H1 (cell line): ENCODE results near the gene SPRR1B. TPM values are rescaled to one million over a fixed set of nuclear protein-coding genes. Genes with fewer than 3 reads are reported as not detected.

Experiments
- CTCF ChIA-PET: fragments of 300-600 bp; sonication (Branson Sonifier 250); formaldehyde crosslinking; loops from one replicate; lab custom pipeline; 2021; ENCODE audit not compliant: partially characterized antibody; lab: Charles Lee
- POLR2A ChIA-PET: fragments of 300-600 bp; sonication (Branson Sonifier 250); formaldehyde crosslinking; loops from one replicate; lab custom pipeline; 2021; ENCODE audit warnings: inconsistent platforms; ENCODE audit not compliant: partially characterized antibody; lab: Charles Lee
- DNase-seq, 2 experiments: peaks; one replicate each; pipeline versions ENCODE4 v3.0.0 to v3.0.0-alpha.2; 2010 to 2022; ENCODE audit warnings: low spot score in 2 of 2, low read depth in 1 of 2, mixed read lengths in 1 of 2
- FAIRE-seq: peaks from 2 replicates; lab custom pipeline; 2011; peaks lifted over from hg19 to GRCh38; lab: Jason Lieb, UNC
- H2AFZ ChIP-seq: 2 replicates; pipeline ENCODE4 v1.8.1; 2012; ENCODE audit warnings: low read length, inconsistent platforms
- H2AK5ac ChIP-seq: 2 replicates; pipeline ENCODE4 v1.6.1; 2013; ENCODE audit warnings: low read depth, low read length
- H2BK120ac ChIP-seq: replicated peaks from 2 replicates; pipeline ENCODE3; 2013; ENCODE audit warnings: low read depth, low read length, inconsistent platforms
- H2BK12ac ChIP-seq: 2 replicates; pipeline ENCODE4 v1.6.1; 2013; ENCODE audit warnings: low read depth, low read length
- H2BK15ac ChIP-seq: 2 replicates; pipeline ENCODE4 v1.6.1; 2013; ENCODE audit warnings: low read length
- H2BK20ac ChIP-seq: 2 replicates; pipeline ENCODE4 v1.6.1; 2013; ENCODE audit warnings: low read length
- H2BK5ac ChIP-seq: 2 replicates; pipeline ENCODE4 v1.6.1; 2013; ENCODE audit warnings: low read depth, low read length
- H3K14ac ChIP-seq: 2 replicates; pipeline ENCODE4 v1.6.1; 2013; ENCODE audit warnings: inconsistent platforms; ENCODE audit not compliant: insufficient read length
- H3K18ac ChIP-seq: 2 replicates; pipeline ENCODE4 v1.6.1; 2013; ENCODE audit warnings: low read length; ENCODE audit errors: extremely low read depth
- H3K23ac ChIP-seq: 2 replicates; pipeline ENCODE4 v1.6.1; 2013; ENCODE audit warnings: inconsistent platforms; ENCODE audit not compliant: insufficient read length
- H3K23me2 ChIP-seq: 2 replicates; pipeline ENCODE4 v1.6.1; 2013; ENCODE audit warnings: low read depth, low read length
- H3K27ac ChIP-seq: 2 replicates; pipeline ENCODE4 v1.6.1; 2011; ENCODE audit warnings: low read depth, low read length, inconsistent platforms
- H3K27me3 ChIP-seq, 4 experiments: replicated peaks in 1 of 4; 1 replicate in 1 of 4; 2 replicates in 3 of 4; pipeline versions ENCODE4 v1.6.1 to v1.8.1; 2011 to 2013; ENCODE audit warnings: low read length in 3 of 4, mild to moderate bottlenecking in 3 of 4, inconsistent platforms in 2 of 4, mixed read lengths in 2 of 4, moderate library complexity in 1 of 4; ENCODE audit not compliant: control insufficient read depth in 3 of 4, insufficient read depth in 3 of 4; ENCODE audit errors: extremely low read depth in 1 of 4
- H3K36me3 ChIP-seq, 4 experiments: 2 replicates each; pipeline versions ENCODE4 v1.6.1 to v1.8.1; 2011 to 2013; ENCODE audit warnings: mild to moderate bottlenecking in 4 of 4, low read length in 3 of 4, moderate library complexity in 2 of 4, control low read depth in 1 of 4, inconsistent platforms in 1 of 4; ENCODE audit not compliant: insufficient read depth in 4 of 4, control insufficient read depth in 2 of 4
- H3K4ac ChIP-seq: replicated peaks from 2 replicates; pipeline ENCODE3; 2013; ENCODE audit warnings: low read length, low read depth, mixed read lengths, inconsistent platforms; ENCODE audit not compliant: insufficient read length
- H3K4me1 ChIP-seq, 4 experiments: replicated peaks in 1 of 4; 1 replicate in 1 of 4; 2 replicates in 3 of 4; pipeline versions ENCODE4 v1.6.1 to v1.8.1; 2011 to 2013; ENCODE audit warnings: low read length in 3 of 4, inconsistent platforms in 2 of 4, mixed read lengths in 1 of 4; ENCODE audit not compliant: insufficient read depth in 4 of 4, control insufficient read depth in 3 of 4
- H3K4me2 ChIP-seq, 2 experiments: 2 replicates each; pipeline versions ENCODE4 v1.6.1 to v1.8.1; 2011 to 2013; ENCODE audit warnings: low read depth in 2 of 2, low read length in 2 of 2, control low read depth in 1 of 2, inconsistent platforms in 1 of 2, mild to moderate bottlenecking in 1 of 2; ENCODE audit not compliant: insufficient read depth in 1 of 2
- H3K4me3 ChIP-seq, 4 experiments: fragments of 200-600, 300-600 bp in 1 of 4; sonication (generic), shearing (Covaris generic), sonication (Bioruptor Twin) in 1 of 4; 2 replicates each; pipeline versions ENCODE4 v1.5.1 to v1.8.1; 2011 to 2016; ENCODE audit warnings: low read length in 4 of 4, low read depth in 3 of 4, control low read depth in 2 of 4, inconsistent platforms in 2 of 4, mild to moderate bottlenecking in 2 of 4, mixed read lengths in 1 of 4, moderate library complexity in 1 of 4; ENCODE audit not compliant: insufficient read depth in 2 of 4; ENCODE audit errors: extremely low read depth in 1 of 4
- H3K56ac ChIP-seq: replicated peaks from 2 replicates; pipeline ENCODE3; 2013; ENCODE audit warnings: low read depth, mild to moderate bottlenecking, mixed read lengths, low read length, inconsistent platforms; ENCODE audit not compliant: insufficient read length
- H3K79me1 ChIP-seq: 2 replicates; pipeline ENCODE4 v1.6.1; 2013; ENCODE audit warnings: low read depth, low read length, control low read depth
- H3K79me2 ChIP-seq, 2 experiments: 2 replicates each; pipeline versions ENCODE4 v1.6.1 to v1.8.1; 2012 to 2013; ENCODE audit warnings: low read length in 2 of 2, mild to moderate bottlenecking in 2 of 2, inconsistent platforms in 1 of 2; ENCODE audit not compliant: insufficient read depth in 2 of 2, control insufficient read depth in 1 of 2
- H3K9ac ChIP-seq, 4 experiments: replicated peaks in 1 of 4; 1 replicate in 1 of 4; 2 replicates in 3 of 4; pipeline versions ENCODE4 v1.6.1 to v1.8.1; 2011 to 2013; ENCODE audit warnings: low read depth in 3 of 4, low read length in 3 of 4, control low read depth in 2 of 4, mild to moderate bottlenecking in 2 of 4, moderate library complexity in 2 of 4, inconsistent platforms in 1 of 4; ENCODE audit errors: extremely low read depth in 1 of 4
- H3K9me3 ChIP-seq, 2 experiments: 2 replicates each; pipeline versions ENCODE4 v1.6.1 to v1.8.1; 2012 to 2013; ENCODE audit warnings: mild to moderate bottlenecking in 2 of 2, moderate library complexity in 2 of 2, control low read depth in 1 of 2, inconsistent platforms in 1 of 2, low read depth in 1 of 2, low read length in 1 of 2, mixed read lengths in 1 of 2; ENCODE audit not compliant: insufficient read depth in 2 of 2
- H4K20me1 ChIP-seq, 2 experiments: replicated peaks in 1 of 2; 2 replicates each; pipeline versions ENCODE3 to v1.8.1; 2011 to 2013; ENCODE audit warnings: inconsistent platforms in 2 of 2, low read length in 2 of 2, mild to moderate bottlenecking in 1 of 2; ENCODE audit not compliant: insufficient read depth in 2 of 2, control insufficient read depth in 1 of 2
- H4K5ac ChIP-seq: 2 replicates; pipeline ENCODE4 v1.6.1; 2013; ENCODE audit warnings: low read length, low read depth, mixed read lengths, inconsistent platforms; ENCODE audit not compliant: insufficient read length
- H4K8ac ChIP-seq: 2 replicates; pipeline ENCODE4 v1.8.0; 2013; ENCODE audit warnings: mild to moderate bottlenecking, moderate library complexity, low read length, inconsistent platforms; ENCODE audit not compliant: insufficient read depth; ENCODE audit errors: extremely low read depth
- H4K91ac ChIP-seq: replicated peaks from 2 replicates; pipeline ENCODE3; 2013; ENCODE audit warnings: low read length, mixed read lengths, inconsistent platforms; ENCODE audit not compliant: insufficient read length
- ATF3 ChIP-seq: IDR thresholded peaks from 2 replicates; pipeline ENCODE4 v1.6.1; 2011; ENCODE audit warnings: low read depth, mild to moderate bottlenecking, low read length; ENCODE audit not compliant: insufficient read depth
- BRCA1 ChIP-seq: IDR thresholded peaks from 2 replicates; pipeline ENCODE4 v1.6.1; 2012; ENCODE audit warnings: low read depth, low read length, improper control_type of control experiment
- CBX8 ChIP-seq: fragments of 300-800, 300-1000 bp; sonication (generic); IDR thresholded peaks from 2 replicates; pipeline ENCODE4 v1.7.1; 2016; ENCODE audit warnings: low read depth, low read length, borderline replicate concordance
- CHD1 ChIP-seq: IDR thresholded peaks from 2 replicates; pipeline ENCODE4 v1.6.1; 2012; ENCODE audit warnings: low read depth, low read length, improper control_type of control experiment
- EGR1 ChIP-seq: IDR thresholded peaks from 2 replicates; pipeline ENCODE4 v1.6.1; 2011; ENCODE audit warnings: low read depth, low read length, borderline replicate concordance
- FOSL1 ChIP-seq: IDR thresholded peaks from 2 replicates; pipeline ENCODE4 v1.6.1; 2011; ENCODE audit warnings: mild to moderate bottlenecking, low read depth, low read length, moderate library complexity; ENCODE audit not compliant: insufficient read depth
- GTF2F1 ChIP-seq: IDR thresholded peaks from 2 replicates; pipeline ENCODE4 v1.6.1; 2012; ENCODE audit warnings: low read depth, low read length, improper control_type of control experiment, borderline replicate concordance
- SAP30 ChIP-seq: fragments of 300-600 bp; sonication (generic); IDR thresholded peaks from 2 replicates; pipeline ENCODE4 v1.7.1; 2012; ENCODE audit warnings: low read length, moderate library complexity, mild to moderate bottlenecking, inconsistent platforms; ENCODE audit not compliant: insufficient read depth, insufficient replicate concordance
- SP1 ChIP-seq: IDR thresholded peaks from 2 replicates; pipeline ENCODE4 v1.6.1; 2011; ENCODE audit warnings: low read depth, low read length
- SP2 ChIP-seq: IDR thresholded peaks from 2 replicates; pipeline ENCODE4 v1.6.1; 2012; ENCODE audit warnings: mild to moderate bottlenecking, low read length, inconsistent platforms
- TAF1 ChIP-seq: IDR thresholded peaks from 2 replicates; pipeline ENCODE4 v1.6.1; 2011; ENCODE audit warnings: mild to moderate bottlenecking, low read depth, low read length
- ZNF274 ChIP-seq: IDR thresholded peaks from 2 replicates; pipeline ENCODE4 v1.7.0; 2012; ENCODE audit warnings: low read length, borderline replicate concordance; ENCODE audit errors: extremely low read depth
- WGBS, 2 experiments: shearing (Covaris generic) in 1 of 2; methylation state at CpG; one replicate each; pipeline versions ENCODE4 v1.1.6 to v1.1.7; 2013 to 2015; ENCODE audit warnings: low lambda C conversion rate in 2 of 2, mixed read lengths in 2 of 2, inconsistent platforms in 1 of 2, low coverage in 1 of 2, missing lambda C conversion rate in 1 of 2; ENCODE audit not compliant: insufficient replicate concordance in 2 of 2, insufficient coverage in 1 of 2, insufficient read length in 1 of 2; ENCODE audit errors: extremely low coverage in 1 of 2, missing lambda C conversion rate in 1 of 2; 5-methylcytosine and 5-hydroxymethylcytosine counted together
- polyA plus RNA-seq, 7 experiments: library from polyadenylated mRNA; depleted of rRNA in 3 of 7; stranded (reverse) in 5 of 7; unstranded in 2 of 7; fragments of >200 nt in 5 of 7; fragments of 200-250 nt in 2 of 7; gene quantifications; 1 replicate in 5 of 7; 2 replicates in 1 of 7; 4 replicates in 1 of 7; pipeline versions ENCODE4 v1.2.1 to v1.2.3, GENCODE V29; 2011 to 2013; ENCODE audit warnings: missing spikeins in 2 of 7, mixed read lengths in 2 of 7
- total RNA-seq: library from RNA; stranded (reverse); fragmentation: NEBNext Ultra II Directional; extraction: Animal tissue kit (Norgen Biotek cat#: 25700); gene quantifications from 2 replicates; pipeline ENCODE4 v1.2.1, GENCODE V29; 2021
- TF ChIP-seq, protein P1 (sequence below): IDR thresholded peaks from 2 replicates; pipeline ENCODE4 v1.6.1; 2012; ENCODE audit warnings: low read length, inconsistent platforms

Gene SPRR1B
- total and polyA plus RNA-seq, 2 of the 8 experiments (the other 6 are each of a cell fraction or from before 2014, with no cell fraction given) = 0.23 TPM; not detected in 1

DNA sequence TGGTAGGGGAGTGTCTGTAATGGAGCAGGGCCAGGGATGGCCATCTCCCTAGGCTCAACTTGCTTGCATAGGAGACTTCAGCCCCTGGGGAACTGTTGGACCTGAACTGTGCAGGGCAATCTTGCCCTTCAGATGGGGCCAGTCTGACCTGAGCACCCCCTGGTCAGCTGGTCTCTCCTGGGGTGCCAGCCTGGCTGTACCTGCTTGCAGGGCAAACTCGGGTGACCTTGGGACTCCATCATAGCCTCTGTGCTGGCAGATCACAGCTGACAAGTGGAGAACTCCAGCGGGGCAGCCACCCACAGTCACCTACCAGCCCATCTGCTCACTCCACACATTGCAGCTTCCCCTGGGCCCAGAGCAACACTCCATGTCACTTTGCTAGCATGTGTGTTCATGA lies 18.2 kb downstream of the SPRR1B start:
- no peaks in the 10 kb centered on the region for H3K79me2 ChIP-seq
- H3K27ac ChIP-seq = no peak overlapping the region
- no peak overlapping the region for H2BK20ac ChIP-seq
- H3K23ac ChIP-seq = no peak overlapping the region
- H2AK5ac ChIP-seq = no peak overlapping the region
- no peaks in the 10 kb centered on the region for H3K79me1 ChIP-seq
- ChIA-PET POLR2A (no interaction called here), CTCF (no interaction called here)
- no peaks in the 10 kb centered on the region for H4K20me1 ChIP-seq
- H2BK15ac ChIP-seq = no peak overlapping the region
- H4K8ac ChIP-seq = no peak overlapping the region
- no peak overlapping the region for H2BK5ac ChIP-seq
- H3K23me2 ChIP-seq = no peaks in the 10 kb centered on the region; the same call in 1 of the 2 replicates
- no peak overlapping the region for H3K4me2 ChIP-seq
- H3K18ac ChIP-seq = no peak overlapping the region
- H3K56ac ChIP-seq = no peak overlapping the region
- no peaks in the 10 kb centered on the region for H3K27me3 ChIP-seq
- no peak overlapping the region for H2BK12ac ChIP-seq
- no peaks in the 10 kb centered on the region for H3K4me1 ChIP-seq
- WGBS, 2 experiments = 90% methylated on average over 2 of the region's 2 CpGs; no CpG with 5 or more reads in 1 of the 2 experiments
- DNase-seq (no peak), FAIRE-seq (no peak)
- H2AFZ ChIP-seq = no peak overlapping the region
- H3K36me3 ChIP-seq = no peaks in the 10 kb centered on the region
- no peak overlapping the region for H4K5ac ChIP-seq
- H3K4me3 ChIP-seq = no peak overlapping the region
- H3K4ac ChIP-seq = no peak overlapping the region
- no peak overlapping the region for H4K91ac ChIP-seq
- H3K9me3 ChIP-seq = no peaks in the 10 kb centered on the region
- H2BK120ac ChIP-seq = no peak overlapping the region
- no peak overlapping the region for H3K9ac ChIP-seq
- H3K14ac ChIP-seq = no peak overlapping the region
- TF ChIP-seq SP1 (no peak), BRCA1 (no peak), ATF3 (no peak), ZNF274 (no peak), GTF2F1 (no peak), FOSL1 (no peak), SAP30 (no peak), TAF1 (no peak), CHD1 (no peak), EGR1 (no peak), SP2 (no peak), CBX8 (no peak)
- TF ChIP-seq, protein P1, sequence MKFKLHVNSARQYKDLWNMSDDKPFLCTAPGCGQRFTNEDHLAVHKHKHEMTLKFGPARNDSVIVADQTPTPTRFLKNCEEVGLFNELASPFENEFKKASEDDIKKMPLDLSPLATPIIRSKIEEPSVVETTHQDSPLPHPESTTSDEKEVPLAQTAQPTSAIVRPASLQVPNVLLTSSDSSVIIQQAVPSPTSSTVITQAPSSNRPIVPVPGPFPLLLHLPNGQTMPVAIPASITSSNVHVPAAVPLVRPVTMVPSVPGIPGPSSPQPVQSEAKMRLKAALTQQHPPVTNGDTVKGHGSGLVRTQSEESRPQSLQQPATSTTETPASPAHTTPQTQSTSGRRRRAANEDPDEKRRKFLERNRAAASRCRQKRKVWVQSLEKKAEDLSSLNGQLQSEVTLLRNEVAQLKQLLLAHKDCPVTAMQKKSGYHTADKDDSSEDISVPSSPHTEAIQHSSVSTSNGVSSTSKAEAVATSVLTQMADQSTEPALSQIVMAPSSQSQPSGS = no peak
